ENCODE measurements around the gene MECP2. TPM values are rescaled to one million over a fixed set of nuclear protein-coding genes. Genes with fewer than 3 reads are reported as not detected.

The MECP2 gene
- total and polyA plus RNA-seq, 2 of the 13 experiments (the other 11 are each of a cell fraction or from before 2014, with no cell fraction given), result 7.9 to 18.1 TPM

GRCh38 chrX:154097003-154097588 lies 421 bp downstream of the MECP2 start (continued):
- TF ChIP-seq RAD51 (IDR thresholded peaks at IDR 0.05; ENCODE audit: borderline replicate concordance) (no peak), NR2C2 (CRISPR knock-in tag; IDR thresholded peaks at IDR 0.05; ENCODE audit: borderline replicate concordance) (no peak), ZNF33B (CRISPR knock-in tag; IDR thresholded peaks at IDR 0.05) (no peak), ZNF777 (CRISPR knock-in tag; IDR thresholded peaks at IDR 0.05) (peak; percentile 55; the same call in 1 of the 2 replicates), TCF7 (IDR thresholded peaks at IDR 0.05; ENCODE audit: low read depth) (no peak)

GRCh38 chrX:154096140-154097002 lies 1.1 kb downstream of the MECP2 start:
- WGBS (ENCODE audit: low lambda C conversion rate), result 13% methylated on average over 1 of the region's 31 CpGs
- H3K4me3 ChIP-seq (replicated peaks in 1 of 3; ENCODE audit: insufficient read depth in 1 of 3, low read depth in 2 of 3, low read length in 3 of 3), result peak overlapping the region; percentile 74 to 79 (median 76)
- peak overlapping the region; percentile 40 for H3K27ac ChIP-seq (ENCODE audit: extremely low read length, insufficient read depth, low read length)
- H3K9me3 ChIP-seq (ENCODE audit: low read length), result no peaks in the 10 kb centered on the region
- ChIA-PET POLR2A (interaction anchor here (0.6 to 0.9 kb wide), 2 partner anchors 56 to 83 kb away, joined by 3 to 4 read pairs; no protein-coding TSS in a partner anchor), CTCF (ENCODE audit: low intra/inter-chr PET ratio, low total read pairs) (no interaction called here)
- H3K9ac ChIP-seq (ENCODE audit: insufficient read depth, low read depth, low read length), result peak overlapping the region; percentile 68
- DNase-seq (ENCODE audit: low spot score) (peak; percentile 12), ATAC-seq (peak; percentile 53), FAIRE-seq (peak; percentile 15)
- H4K20me1 ChIP-seq (ENCODE audit: insufficient read depth, low read length), result peaks cover 28% of the 10 kb centered on the region
- H3K36me3 ChIP-seq (replicated peaks in 1 of 2; ENCODE audit: control insufficient read depth in 1 of 2, insufficient read depth in 2 of 2, low read length in 2 of 2), result peaks cover 0 to 4% of the 10 kb centered on the region in 2 experiments; a peak in 2 of 5 replicates
- no peak overlapping the region for H2AFZ ChIP-seq (ENCODE audit: low read length)
- intact Hi-C loops (cut with micrococcal nuclease; ENCODE audit: unreplicated experiment) (no loop called here), in situ Hi-C loops (cut with HindIII; ENCODE audit: extremely low pct_ligation_motif_present, low pct_unique_long_range_greater_than_20kb) (no loop called here)
- TF ChIP-seq TEF (CRISPR knock-in tag; IDR thresholded peaks at IDR 0.05) (0 out of 2 replicates have a peak, but pooled peaks have one; percentile 25), ZNF687 (CRISPR knock-in tag; IDR thresholded peaks at IDR 0.05) (peak; percentile 51), NAIF1 (CRISPR knock-in tag; IDR thresholded peaks at IDR 0.05; ENCODE audit: borderline replicate concordance) (no peak)
- no peaks in the 10 kb centered on the region for H3K27me3 ChIP-seq (ENCODE audit: control insufficient read depth in 1 of 2, insufficient read depth in 2 of 2, low read length in 2 of 2)
- H3K79me2 ChIP-seq (ENCODE audit: insufficient read depth, low read length), result peaks cover 52% of the 10 kb centered on the region
- H3K4me1 ChIP-seq (ENCODE audit: insufficient read depth, low read length), result peaks cover 46% of the 10 kb centered on the region
- BruUV-seq (replicated peaks), result TSS peak; percentile 54
- peak overlapping the region; percentile 74 for H3K4me2 ChIP-seq (ENCODE audit: low read depth, low read length)
